Germinal center (tissue), 1 donor: ENCODE results near the gene SMIM11.
"Not testable (repeated sequence)": the region's sequence is repeated elsewhere in the genome, so short reads cannot be mapped to it uniquely, and the experiment has no call there.

Source experiments
- DNase-seq: peaks from one replicate; pipeline ENCODE4 v3.0.0; 2012; ENCODE audit warnings: mixed read lengths, low spot score

The SMIM11 gene

GRCh38 chr21:34355570-34355969, 19.7 kb upstream of the SMIM11 start:
- DNase-seq = no peak

- no peak for DNase-seq
Measured at GRCh38 chr21:34357889-34358288, 17.4 kb upstream of the SMIM11 start.

DNA sequence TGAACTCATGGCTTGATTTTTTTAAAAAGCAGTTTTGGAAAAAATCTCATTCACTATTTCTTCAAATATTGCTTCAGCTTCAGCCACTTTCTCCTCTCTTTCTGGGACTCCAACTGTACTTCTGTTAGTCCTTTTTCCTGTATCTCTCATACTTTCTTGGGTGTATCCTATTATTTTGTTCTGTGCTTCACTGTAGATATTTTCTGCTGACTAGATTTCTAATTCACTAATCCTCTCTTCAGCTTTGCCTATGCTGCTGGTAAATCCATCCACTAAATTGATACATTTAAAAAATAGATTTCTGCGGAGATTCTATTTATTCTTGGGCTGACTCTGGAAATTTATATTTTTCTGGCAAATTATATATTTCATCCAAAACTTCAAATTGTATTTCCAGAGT, 16.4 kb upstream of the SMIM11 start:
- DNase-seq = no peak

- no peak for DNase-seq
Measured at GRCh38 chr21:34360488-34361241, 14.6 kb upstream of the SMIM11 start.

DNA sequence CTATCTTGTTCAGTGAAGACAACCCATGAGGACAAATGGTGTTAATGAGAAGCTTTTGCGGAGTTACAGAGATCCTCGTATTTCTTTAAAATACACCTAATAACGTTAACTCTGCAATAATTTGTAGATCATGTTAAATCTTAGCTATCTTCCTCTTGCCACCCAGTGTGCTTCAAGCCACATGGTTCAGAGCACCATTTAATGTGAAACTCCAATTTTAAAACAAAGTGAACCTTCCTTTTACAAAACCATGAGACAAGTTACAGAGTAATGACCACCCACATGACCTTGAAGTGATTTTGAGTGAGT, 13.2 kb upstream of the SMIM11 start:
- DNase-seq = no peak

DNA sequence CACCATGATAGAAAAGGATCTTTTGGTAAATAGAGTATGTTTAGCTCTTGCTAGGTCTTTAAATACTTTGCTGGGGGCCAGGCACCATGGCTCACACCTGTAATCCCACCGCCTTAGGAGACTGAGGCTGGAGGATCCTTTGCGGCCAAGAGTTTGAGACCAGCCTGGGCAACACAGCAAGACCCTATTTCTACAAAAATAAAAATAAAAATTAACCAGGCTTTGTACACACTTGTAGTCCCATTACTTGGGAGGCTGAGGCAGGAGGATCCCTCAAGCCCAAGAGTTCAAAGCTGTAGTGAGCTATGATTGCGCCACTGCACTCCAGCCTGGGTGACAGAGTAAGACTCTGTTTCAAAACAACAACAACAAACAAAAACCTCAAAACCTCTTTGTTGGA, 12.6 kb upstream of the SMIM11 start:
- DNase-seq = no peak

DNA sequence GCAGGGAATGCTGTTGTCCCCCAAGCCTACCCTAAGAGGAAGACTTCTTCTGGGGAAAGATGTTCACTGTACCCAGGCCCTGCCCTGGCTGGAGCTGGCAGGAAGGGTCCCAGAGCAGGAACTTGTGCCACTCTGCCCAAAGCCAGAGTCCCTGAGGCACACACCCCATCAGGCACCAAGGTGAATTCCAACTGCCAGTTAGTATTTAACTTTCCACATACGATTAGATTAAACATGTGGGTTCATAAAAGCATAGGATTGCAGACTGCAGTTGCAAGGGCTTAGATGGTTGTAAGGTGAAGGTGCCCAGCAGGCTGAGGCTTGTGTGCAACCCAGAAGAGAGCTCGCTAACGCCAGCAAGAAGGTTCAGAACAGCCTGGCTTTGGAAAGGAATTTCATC, 11.6 kb upstream of the SMIM11 start, which contains the start of gene KCNE2:
Gene KCNE2 (plus strand): TSS at position 274 of the 400 bp plus-strand sequence. CDS start 6,473 bp downstream, outside the sequence.
- DNase-seq = no peak

GRCh38 chr21:34364921-34365320, 10.4 kb upstream of the SMIM11 start:
- DNase-seq = no peak

DNA sequence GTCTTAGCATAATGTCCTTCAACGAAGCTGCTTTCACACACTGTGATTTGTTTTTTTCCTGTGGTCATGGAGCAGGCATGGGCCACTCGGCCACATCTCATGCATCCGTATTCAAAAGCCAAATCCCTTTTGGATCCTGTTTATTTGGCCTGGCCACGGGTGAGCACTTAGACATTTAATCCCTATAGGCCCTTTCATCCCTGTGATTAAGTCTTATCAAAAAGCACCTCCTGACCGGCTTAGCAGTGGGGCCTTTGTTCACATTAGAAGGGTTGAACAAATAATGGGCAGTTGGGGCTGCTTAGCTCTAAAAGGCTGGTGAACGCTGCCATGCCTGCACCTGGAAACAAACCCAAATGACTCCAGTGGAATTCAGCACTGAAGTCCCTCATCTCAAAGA, 9.5 kb upstream of the SMIM11 start:
- DNase-seq = no peak

GRCh38 chr21:34367320-34367935, 7.9 kb upstream of the SMIM11 start:
- peak; percentile 22 for DNase-seq

- no peak for DNase-seq
Measured at GRCh38 chr21:34369741-34370140, 5.6 kb upstream of the SMIM11 start.

DNA sequence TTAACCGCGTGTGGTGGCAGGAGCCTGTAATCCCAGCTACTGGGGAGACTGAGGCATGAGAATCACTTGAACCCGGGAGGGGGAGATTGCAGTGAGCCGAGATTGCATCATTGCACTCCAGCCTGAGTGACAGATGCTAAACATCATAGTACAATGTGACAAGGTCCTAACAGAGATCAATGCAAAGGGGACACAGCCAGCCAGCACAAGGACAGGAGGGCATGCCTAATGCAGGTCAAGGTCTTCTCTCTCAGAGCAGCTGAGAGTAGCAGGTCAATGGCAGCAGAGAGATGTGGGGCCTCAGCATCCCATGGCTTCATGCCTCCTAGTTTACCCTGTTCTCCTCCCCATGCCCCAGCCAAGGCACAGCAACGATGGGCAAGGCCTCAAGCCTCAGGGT, 3.0 kb upstream of the SMIM11 start:
- DNase-seq = no peak

DNA sequence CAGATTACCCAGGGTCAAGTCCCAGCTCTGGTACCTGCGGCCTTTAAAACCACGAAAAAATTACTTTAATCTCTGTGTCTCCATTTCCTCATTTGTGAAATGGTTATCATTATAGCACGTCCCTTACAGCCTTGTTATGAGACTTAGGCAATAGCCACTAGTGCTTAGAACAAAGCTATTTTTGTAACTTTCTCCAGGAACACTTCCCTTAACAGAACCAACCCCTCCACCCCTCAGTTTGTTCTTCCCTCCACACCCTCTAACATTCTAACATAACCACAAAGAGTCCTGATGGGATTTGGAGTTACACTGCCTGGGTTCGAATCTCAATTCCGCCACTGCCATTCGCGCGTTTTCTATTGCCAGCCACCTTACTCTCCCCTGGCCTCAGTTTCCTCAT, 845 bp upstream of the SMIM11 start:
- not testable (repeated sequence) for DNase-seq

GRCh38 chr21:34375619-34375972, 289 bp downstream of the SMIM11 start:
- not testable (repeated sequence) for DNase-seq

- DNase-seq = not testable (repeated sequence)
Measured at GRCh38 chr21:34383138-34383537, 7.8 kb downstream of the SMIM11 start.

GRCh38 chr21:34383724-34384415, 8.6 kb downstream of the SMIM11 start:
- DNase-seq = not testable (repeated sequence)

GRCh38 chr21:34400522-34400921, 25.2 kb downstream of the SMIM11 start:
- not testable (repeated sequence) for DNase-seq

DNA sequence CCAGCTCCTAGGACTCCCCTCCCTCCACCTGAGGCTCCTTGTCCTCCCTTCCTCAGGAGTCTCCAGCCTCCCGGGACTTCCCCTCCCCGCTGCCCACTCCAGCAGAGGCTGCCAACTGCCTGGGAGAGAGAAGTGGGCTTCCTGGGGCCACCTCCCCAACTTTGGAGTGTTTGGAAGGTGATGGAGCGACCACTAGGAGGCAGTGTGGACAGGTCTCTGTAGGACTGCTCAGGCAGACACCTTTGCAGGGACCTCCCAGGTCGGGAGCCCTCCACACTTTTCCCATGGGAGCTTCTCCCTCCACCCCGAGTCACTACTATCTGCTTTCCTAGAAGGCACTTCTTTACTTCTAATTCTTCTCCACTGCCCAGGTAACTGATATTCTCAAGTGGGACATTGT, 29.4 kb downstream of the SMIM11 start:
- DNase-seq = not testable (repeated sequence)

DNA sequence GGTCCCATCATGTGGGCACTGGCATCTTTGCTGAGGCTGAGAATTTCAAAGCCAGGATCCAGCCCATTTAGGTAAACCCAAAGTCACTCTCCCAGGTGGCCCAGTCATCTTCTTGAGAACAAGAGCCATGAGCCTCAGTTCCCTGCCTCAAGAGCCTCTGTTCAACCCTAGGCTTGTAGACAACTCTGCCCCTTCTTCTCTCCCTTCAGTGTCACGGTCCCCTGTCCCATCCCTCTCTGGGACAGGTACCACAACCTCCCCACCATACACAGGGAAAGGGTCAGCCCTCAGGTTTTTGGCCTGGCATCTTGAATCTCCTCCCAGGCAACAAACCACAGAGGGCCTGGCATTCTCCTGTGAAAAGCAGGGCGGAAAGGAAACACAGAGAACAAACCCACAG, 30.4 kb downstream of the SMIM11 start:
- not testable (repeated sequence) for DNase-seq

GRCh38 chr21:34406102-34406501, 30.8 kb downstream of the SMIM11 start:
- DNase-seq = not testable (repeated sequence)

DNA sequence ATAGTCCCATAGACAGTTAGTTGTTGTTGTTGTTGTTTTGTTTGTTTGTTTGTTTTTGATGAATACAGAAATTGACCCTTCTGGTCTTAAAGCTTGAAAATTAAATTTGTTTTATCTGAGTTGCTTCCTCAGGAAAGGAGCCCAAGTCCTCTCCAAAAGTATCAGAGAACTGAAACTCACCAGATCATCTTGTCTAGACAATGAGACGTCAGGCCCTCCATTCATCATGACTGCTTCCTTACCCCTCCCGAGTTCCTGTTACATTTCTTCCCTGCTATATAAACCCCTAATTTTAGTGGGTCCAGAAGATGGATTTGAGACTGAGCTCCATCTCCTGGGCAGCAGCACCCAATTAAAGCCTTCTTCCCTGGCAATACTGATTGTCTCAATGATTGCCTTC, 31.4 kb downstream of the SMIM11 start:
- DNase-seq = not testable (repeated sequence)

GRCh38 chr21:34407294-34407693, 32.0 kb downstream of the SMIM11 start:
- not testable (repeated sequence) for DNase-seq

- DNase-seq = not testable (repeated sequence)
Measured at GRCh38 chr21:34417448-34418077, 42.3 kb downstream of the SMIM11 start.
